HTERT RPE-1 (cell line): ENCODE results near the gene CDC34.

ENCODE experiments used
- in situ Hi-C: fragments of 300-500 bp; cut with MboI; formaldehyde crosslinking; loops from 4 replicates; pipeline ENCODE4 v1.14.3; 2020; ENCODE audit warnings: low sequenced_read_pairs

CDC34 gene

DNA sequence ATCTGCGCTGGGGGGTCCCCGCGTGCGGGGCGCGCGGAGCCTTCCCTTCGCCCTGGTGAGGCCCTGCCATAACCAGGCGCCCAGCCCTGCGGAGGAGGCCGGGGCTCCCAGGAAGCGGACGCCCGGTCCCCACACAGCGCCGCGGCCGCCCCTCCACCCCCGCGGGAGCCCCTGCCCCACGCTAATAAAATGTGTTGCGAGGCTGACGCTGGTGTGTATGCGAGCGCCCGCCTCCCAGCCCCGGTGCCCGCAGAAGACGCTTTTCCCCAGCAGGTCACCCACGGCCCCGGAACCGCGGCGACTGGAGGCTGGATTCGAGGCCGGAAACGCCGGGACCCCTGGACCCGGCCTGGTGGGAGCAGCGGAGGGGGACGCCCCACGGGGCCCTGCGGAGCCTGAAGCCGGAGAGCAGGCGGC is 12.1 kb upstream of the CDC34 start:
- in situ Hi-C loops = no loop called here

DNA sequence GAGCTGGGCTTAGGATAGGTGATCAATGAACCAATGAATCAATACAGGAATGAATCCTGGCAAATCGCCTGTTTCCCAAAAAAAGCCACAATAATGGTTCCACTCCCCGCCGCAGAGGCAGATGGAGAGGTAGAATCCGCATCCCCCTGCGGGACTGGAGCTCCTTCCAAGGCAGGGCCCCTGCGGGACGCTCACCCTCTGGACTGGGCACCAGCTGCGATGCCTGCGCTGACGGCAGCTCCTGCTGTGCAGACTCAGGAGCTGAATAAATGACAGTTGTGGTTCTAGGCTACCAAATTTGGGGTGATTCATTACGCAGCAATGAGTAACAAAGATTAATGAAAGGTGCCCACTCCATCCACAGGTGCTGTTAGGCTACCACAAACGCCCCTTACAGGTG is 8.8 kb upstream of the CDC34 start:
- in situ Hi-C loops = no loop called here

GRCh38 chr19:524062-524674 is 7.4 kb upstream of the CDC34 start:
- in situ Hi-C loops = no loop called here

GRCh38 chr19:525029-525428 is 6.5 kb upstream of the CDC34 start:
- in situ Hi-C loops = no loop called here

DNA sequence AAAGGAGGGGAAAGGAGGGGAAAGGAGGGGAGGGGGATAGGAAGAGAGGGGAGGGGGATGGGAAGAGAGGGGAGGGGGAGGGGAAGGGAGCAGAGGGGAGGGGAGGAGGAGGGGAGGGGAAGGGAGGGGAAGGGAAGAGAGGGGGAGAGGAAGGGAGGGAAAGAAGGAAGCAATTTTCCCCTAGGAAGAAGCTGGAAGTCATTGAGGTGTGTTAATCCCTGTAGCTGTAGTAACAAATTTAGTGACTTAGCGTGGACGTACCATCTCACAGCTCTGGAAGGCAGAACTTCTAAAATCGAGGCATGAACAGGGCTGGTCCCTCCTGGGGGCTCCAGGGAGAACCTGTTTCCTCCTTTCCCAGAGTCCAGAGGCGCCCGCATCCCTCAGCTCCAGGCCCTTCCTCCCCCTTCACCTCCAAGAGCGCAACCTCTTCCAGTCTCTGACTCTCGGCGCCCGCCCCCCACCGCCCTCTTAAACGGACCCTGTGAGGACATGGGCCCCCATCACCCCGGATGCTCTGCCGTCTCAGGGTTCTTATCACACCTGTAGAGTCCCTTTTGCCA is 5.6 kb upstream of the CDC34 start:
- in situ Hi-C loops = no loop called here

DNA sequence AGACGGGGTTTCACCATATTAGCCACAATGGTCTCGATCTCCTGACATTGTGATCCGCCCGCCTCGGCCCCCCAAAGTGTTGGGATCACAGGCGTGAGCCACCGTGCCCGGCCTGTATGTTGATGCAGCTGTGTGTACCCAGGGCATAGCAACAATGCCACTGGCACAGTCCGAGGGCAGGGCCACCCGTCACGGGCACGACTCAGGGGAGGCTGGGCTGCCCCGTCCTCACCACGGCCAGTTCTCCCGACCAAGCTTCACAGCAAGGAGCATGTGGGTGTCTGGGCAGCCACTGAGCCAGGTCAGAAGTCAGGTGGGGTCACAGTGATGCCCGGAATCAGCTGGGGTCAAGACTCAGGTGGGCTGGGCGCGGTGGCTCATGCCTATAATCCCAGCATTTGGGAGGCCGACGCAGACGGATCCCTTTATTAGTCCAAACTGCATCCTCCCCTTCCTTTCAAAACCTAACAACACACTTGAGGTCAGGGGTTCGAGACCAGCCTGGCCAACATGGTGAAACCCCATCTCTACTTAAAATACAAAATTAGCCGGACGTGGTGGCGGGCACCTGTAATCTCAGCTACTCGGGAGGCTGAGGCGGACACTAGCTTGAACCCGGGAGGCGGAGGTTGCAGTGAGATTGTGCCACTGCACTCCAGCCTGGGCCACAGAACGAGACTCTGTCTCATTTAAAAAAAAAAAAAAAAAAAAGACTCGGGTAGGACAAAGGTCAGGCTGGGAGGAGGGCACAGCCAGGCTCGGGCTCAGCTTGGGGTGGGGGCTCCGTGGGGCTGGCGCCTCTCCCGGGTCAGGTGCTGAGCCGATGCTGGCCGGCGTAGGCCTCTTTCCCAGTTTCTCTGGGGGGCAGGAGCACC is 1.2 kb upstream of the CDC34 start:
- in situ Hi-C loops = no loop called here

- in situ Hi-C loops = no loop called here
Observed at GRCh38 chr19:531009-531752, 379 bp upstream of the CDC34 start.

GRCh38 chr19:532561-533363 is 1.2 kb downstream of the CDC34 start:
- in situ Hi-C loops = no loop called here

DNA sequence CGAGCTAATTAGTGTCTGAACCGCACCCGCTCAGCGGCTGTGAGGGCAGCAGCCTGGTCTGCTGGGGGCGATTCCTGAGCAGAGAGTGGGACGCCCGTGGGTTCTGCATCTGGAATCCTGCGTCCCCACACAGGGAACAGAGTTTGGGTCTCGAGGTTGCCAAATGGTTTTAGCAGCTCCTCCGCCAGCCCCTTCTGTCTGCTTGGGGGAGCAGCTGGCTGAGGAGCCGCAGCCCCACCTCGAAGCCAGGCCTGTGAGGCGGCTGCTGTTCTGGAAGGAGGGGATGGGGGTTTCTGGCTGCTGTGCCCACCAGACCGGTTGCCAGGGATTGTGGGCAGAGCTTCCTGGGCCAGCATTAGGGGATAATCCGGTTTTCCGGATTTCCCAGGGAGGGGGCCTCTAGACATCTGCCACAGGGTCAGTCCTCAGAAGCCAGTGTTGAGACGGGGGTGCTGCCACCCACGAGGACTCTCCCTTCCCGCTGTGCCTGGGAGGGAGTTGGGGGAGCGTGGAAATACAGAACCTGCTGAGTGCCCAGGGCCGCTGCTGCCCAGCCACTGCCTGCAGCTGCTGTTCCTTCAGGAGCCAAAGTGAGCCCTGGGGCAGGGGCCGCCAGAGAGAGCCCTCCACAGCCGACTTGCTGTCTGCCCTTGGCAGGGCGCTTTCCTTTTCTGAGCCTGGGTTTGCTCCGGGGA is 2.0 kb downstream of the CDC34 start:
- in situ Hi-C loops = no loop called here

- in situ Hi-C loops = no loop called here
Observed at GRCh38 chr19:534088-534487, 2.5 kb downstream of the CDC34 start.

DNA sequence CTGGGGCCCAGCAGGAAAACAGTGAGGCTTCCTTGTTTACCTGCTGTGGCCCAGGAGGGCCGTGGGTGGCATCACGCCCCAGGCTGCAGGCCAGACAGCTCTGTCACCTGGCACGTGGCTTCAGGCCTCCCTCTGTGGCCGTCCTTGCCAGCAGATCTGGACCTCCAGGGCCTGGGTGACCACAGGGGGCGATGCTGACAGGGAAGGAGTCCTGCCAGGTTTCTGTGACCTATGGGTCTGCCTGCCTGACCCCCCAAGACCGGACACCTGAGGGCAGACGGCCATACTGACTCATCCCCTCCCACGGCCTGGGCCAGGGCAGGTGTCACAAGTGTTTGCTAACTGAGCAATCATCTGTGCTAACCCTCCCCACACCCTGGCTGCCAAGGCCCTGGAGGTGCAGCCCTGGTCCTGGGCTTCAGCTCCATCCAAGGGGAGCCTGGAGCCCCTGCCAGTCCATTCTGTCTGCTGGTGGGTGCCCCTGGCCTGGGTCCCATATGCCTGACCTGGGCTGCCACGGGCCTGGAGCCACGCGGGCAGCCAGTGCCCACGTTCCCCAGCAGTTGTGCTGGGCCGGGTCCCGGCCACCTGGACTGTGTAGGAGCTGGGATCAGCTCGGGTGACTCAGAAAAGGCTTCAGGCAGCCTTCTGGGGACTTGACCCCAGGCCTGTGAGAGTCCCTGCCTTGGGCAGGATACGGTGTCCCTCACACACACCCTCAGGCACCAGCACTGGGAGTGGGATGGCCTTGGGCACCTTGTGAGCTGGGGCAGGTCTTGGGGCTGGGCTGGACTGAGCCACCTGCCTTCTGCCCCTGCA is 3.7 kb downstream of the CDC34 start:
- in situ Hi-C loops = no loop called here

DNA sequence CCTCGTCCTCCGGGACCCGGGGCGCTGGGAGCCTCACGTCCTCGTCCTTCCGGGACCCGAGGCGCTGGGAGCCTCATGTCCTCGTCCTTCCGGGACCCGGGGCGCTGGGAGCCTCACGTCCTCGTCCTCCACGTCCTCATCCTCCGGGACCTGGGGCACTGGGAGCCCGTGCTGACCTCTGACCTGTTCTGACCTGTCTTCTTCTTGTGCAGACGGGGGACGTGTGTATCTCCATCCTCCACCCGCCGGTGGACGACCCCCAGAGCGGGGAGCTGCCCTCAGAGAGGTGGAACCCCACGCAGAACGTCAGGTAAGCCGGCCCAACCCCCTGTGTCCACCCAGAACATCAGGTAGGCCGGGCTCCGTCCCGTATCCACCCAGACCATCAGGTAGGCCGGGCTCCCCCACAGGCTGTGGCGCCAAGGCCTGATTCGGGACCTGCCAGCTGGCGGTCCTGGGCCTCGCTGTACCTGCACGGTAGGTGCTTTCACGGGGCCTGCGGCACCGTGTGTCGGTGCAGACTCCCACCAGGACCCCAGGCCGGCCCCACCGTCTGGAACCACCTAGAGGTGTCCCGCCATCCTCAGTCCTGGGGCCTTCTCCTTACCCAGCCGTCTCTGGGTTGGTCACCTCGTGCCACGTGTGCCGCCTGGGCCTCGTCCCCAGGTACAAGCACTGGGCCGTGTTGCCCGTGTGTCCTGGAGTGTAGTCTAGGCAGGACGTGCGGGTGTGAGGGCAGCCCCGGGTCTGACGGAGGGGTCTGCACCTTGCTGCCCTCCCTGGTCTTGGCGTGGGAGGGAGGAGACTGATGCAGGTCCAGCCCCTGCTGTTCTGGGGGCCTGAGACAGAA is 4.7 kb downstream of the CDC34 start:
- in situ Hi-C loops = no loop called here

- in situ Hi-C loops = no loop called here
Observed at GRCh38 chr19:536881-537404, 5.4 kb downstream of the CDC34 start.

DNA sequence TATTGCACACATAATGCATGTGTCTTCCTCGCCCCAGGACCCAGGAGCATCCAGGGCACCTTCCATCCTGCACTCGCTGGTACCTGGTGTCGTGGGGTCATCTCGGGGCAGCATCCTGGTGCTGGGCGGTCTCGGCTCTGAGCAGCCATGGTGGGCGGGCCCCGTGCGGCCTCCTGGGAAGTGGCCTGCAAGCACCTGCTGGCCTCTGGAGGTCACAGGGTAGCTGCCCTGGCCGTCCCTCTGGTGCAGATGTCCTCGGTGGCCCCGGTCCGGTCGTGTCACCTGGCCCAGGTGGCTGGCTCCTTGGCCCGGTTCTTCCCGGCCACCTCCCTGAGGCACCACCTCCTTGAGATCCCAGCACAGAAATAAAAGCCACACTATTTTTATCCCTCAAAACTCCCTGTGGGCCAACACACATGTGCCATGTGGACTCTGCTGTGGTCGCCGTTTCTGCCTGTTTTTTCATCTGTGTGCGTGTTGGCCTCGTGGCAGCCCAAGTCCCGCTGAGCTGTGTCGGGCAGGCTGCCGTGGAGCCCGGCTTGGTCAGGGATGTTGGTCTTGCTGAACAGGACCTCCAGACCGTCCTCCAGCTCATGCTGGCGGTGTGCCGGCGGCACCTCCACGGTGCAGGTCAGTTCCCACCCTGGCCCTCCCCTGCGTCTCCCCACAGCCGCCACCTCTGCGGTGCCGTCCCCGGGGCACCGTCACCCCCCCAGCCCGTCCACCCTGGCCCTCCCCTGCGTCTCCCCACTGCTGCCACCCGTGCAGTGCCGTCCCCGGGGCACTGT is 7.3 kb downstream of the CDC34 start:
- in situ Hi-C loops = no loop called here

DNA sequence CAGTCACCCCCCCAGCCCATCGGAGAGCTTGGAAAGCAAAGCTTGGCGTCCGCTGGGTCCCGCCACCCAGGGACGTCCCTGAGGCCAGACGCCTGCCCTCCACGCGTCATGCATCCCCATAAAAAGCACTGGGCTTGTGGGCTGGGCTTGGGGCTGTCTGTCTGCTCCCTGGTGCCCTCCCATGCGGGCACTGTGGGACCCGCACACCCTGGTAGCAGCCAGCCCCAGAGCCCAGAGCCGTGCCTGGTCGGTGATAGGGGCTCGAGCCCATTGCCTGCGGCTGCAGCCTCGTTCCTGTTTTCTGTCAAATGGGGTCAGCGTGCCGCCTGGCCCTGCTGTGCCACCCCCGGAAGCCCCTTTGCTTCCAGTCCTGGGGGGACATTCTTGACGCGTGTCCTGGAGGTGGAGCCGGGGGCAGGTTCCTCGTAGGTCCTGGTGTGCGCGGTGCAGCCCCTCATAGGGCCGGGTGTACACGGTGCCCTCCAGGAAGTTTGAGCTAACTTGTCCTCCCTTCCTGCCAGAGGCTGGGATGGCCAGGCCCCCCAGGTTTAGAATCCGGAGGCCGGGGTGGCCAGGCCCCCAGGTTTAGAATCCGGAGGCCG is 8.0 kb downstream of the CDC34 start:
- in situ Hi-C loops = no loop called here

DNA sequence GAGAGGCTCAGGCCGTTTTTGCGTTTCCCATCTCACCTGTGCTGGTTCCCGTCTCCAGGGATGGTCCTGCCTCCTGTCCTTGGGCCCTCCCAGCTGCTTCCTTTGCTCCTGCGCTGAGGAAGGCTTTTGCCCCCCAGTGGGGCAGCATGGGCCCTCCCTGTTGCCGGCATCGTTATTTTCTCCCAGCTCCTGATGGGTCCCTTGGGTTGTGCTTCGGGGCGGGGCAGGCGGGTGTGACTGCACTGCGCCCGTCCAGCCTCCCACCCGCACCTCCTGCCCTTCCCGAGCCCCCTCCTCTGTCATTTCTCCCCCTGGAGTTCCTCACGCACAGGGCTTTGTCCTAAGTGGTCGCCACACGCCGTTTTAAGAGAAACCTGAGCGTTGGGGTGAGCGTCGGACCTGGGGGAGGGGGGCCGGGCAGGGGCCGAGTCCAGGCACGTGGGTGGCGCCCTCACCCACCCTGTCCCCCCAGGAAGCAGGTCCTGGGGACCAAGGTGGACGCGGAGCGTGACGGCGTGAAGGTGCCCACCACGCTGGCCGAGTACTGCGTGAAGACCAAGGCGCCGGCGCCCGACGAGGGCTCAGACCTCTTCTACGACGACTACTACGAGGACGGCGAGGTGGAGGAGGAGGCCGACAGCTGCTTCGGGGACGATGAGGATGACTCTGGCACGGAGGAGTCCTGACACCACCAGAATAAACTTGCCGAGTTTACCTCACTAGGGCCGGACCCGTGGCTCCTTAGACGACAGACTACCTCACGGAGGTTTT is 9.5 kb downstream of the CDC34 start:
- in situ Hi-C loops = no loop called here
